HEK293 (cell line): ENCODE results near the gene SMC6.

Experiments used
- KLF7 ChIP-seq: fragments of 450-650 bp; formaldehyde crosslinking; IDR thresholded peaks from 2 replicates; pipeline ENCODE4 v1.5.1; 2016; ENCODE audit warnings: missing biosample characterization, missing genetic modification characterization, borderline replicate concordance
- MZF1 ChIP-seq: fragments of 450-650 bp; formaldehyde crosslinking; IDR thresholded peaks from 2 replicates; pipeline ENCODE4 v1.5.1; 2017; ENCODE audit warnings: missing biosample characterization, missing genetic modification characterization, borderline replicate concordance
- SETDB1 ChIP-seq: IDR thresholded peaks from one replicate; pipeline ENCODE4 v1.6.1; 2017; ENCODE audit warnings: mild to moderate bottlenecking, low read length, moderate library complexity, mixed read lengths; ENCODE audit not compliant: insufficient read length
- TCF7L2 ChIP-seq: IDR thresholded peaks from 2 replicates; pipeline ENCODE4 v1.6.1; 2011; ENCODE audit warnings: low read depth, mild to moderate bottlenecking, inconsistent platforms, low read length, moderate library complexity, borderline replicate concordance
- YY1 ChIP-seq: fragments of 450-650 bp; formaldehyde crosslinking; IDR thresholded peaks from 2 replicates; pipeline ENCODE4 v1.5.1; 2018; ENCODE audit warnings: missing biosample characterization, missing genetic modification characterization
- ZBTB20 ChIP-seq: fragments of 450-650 bp; formaldehyde crosslinking; IDR thresholded peaks from 2 replicates; pipeline ENCODE4 v1.5.1; 2016; ENCODE audit warnings: missing biosample characterization, missing genetic modification characterization
- ZFP41 ChIP-seq: fragments of 450-650 bp; formaldehyde crosslinking; IDR thresholded peaks from 2 replicates; pipeline ENCODE4 v1.5.1; 2016; ENCODE audit warnings: missing biosample characterization, missing genetic modification characterization, borderline replicate concordance
- ZNF426 ChIP-seq: fragments of 450-650 bp; formaldehyde crosslinking; IDR thresholded peaks from 2 replicates; pipeline ENCODE4 v1.5.1; 2017; ENCODE audit warnings: missing biosample characterization, missing genetic modification characterization, mild to moderate bottlenecking, inconsistent platforms, moderate library complexity
- ZNF571 ChIP-seq: fragments of 450-650 bp; formaldehyde crosslinking; IDR thresholded peaks from 2 replicates; pipeline ENCODE4 v1.5.0; 2017; ENCODE audit warnings: missing biosample characterization, missing genetic modification characterization
- TF ChIP-seq, protein P1 (sequence below): fragments of 450-650 bp; formaldehyde crosslinking; IDR thresholded peaks from 2 replicates; pipeline ENCODE4 v1.5.1; 2016; ENCODE audit warnings: missing biosample characterization, missing genetic modification characterization

DNA sequence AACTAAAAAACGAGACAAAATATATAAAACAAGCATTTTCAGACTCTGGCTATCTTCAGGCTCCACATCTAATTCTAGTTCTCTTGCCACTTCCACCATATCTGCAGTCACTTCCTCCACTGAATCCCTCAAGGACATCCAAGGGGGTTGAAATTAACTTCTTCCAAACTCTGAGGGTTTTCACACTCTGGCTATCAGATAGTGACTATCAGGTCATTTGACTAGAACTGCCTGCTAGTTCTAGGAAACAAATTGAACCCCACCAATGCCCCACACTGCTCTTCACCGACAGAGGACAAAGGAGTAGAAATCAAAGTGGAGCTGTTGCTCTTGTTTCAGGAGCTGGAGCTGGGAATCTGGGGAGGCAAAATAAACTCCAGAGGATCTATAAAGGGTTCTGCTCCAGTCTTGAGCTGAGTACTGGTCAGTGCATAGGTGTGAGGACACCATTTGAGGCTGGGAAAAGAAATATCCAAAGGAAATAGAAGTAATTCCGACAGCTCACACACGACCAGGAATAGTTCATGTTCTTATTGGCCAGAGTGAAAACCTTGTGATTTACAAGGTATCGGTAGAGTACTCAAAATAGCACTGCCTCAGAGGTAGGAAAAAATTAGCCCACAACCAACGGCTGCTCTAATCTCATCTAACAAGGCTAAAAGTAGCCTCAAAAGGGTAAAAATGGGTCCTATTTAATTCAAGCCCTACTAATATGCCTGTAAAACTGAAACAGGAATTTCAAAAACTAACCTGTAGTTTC lies 71.3 kb downstream of the SMC6 start:
- TF ChIP-seq, protein P1, sequence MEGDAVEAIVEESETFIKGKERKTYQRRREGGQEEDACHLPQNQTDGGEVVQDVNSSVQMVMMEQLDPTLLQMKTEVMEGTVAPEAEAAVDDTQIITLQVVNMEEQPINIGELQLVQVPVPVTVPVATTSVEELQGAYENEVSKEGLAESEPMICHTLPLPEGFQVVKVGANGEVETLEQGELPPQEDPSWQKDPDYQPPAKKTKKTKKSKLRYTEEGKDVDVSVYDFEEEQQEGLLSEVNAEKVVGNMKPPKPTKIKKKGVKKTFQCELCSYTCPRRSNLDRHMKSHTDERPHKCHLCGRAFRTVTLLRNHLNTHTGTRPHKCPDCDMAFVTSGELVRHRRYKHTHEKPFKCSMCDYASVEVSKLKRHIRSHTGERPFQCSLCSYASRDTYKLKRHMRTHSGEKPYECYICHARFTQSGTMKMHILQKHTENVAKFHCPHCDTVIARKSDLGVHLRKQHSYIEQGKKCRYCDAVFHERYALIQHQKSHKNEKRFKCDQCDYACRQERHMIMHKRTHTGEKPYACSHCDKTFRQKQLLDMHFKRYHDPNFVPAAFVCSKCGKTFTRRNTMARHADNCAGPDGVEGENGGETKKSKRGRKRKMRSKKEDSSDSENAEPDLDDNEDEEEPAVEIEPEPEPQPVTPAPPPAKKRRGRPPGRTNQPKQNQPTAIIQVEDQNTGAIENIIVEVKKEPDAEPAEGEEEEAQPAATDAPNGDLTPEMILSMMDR: no peak
- no peak for TF ChIP-seq MZF1 (tag by site-specific recombination)
- no peak for TF ChIP-seq TCF7L2
- no peak for TF ChIP-seq ZFP41 (tag by site-specific recombination)
- TF ChIP-seq ZNF426 (tag by site-specific recombination): no peak
- TF ChIP-seq SETDB1: no peak
- no peak for TF ChIP-seq KLF7 (tag by site-specific recombination)
- no peak for TF ChIP-seq YY1 (tag by site-specific recombination)
- TF ChIP-seq ZNF571 (tag by site-specific recombination): no peak
- TF ChIP-seq ZBTB20 (tag by site-specific recombination): no peak
